ENCODE results near the gene LALBA.
"Not testable (repeated sequence)": the region's sequence is repeated elsewhere in the genome, so short reads cannot be mapped to it uniquely, and the experiment has no call there.

Gene LALBA

GRCh38 chr12:48527891-48528670 lies 41.8 kb downstream of the LALBA start:
- DNase-seq = no peak

- no peak for DNase-seq
Observed at GRCh38 chr12:48525332-48525731, 44.5 kb downstream of the LALBA start, which contains the start of gene OR8S1. Gene OR8S1 (plus strand): TSS chr12:48525632. CDS start chr12:48525632, 0 bp downstream.

DNA sequence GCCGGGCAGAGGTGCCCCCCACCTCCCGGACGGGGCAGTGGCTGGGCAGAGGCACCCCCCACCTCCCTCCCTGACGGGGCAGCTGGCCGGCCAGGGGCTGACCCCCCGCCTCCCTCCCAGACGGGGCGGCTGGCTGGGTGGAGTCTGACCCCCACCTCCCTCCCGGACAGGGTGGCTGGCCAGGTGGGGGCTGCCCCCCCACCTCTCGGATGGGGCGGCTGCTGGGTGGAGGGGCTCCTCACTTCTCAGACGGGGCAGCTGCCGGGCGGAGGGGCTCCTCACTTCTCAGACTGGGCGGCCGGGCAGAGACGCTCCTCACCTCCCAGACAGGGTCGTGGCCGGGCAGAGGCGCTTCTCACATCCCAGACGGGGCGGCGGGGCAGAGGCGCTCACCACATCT lies 49.5 kb downstream of the LALBA start:
- not testable (repeated sequence) for DNase-seq

Data from kidney glomerular epithelial cell (primary cell).